HEK293 (cell line): ENCODE results near the gene FZD2.

ENCODE experiments used
- CTCF ChIA-PET: fragments of 350-600 bp; formaldehyde crosslinking; extraction: SDS; loops from one replicate; lab custom pipeline; 2021; ENCODE audit warnings: antibody characterized with exemption; lab: Yijun Ruan, JAX
- POLR2A ChIA-PET: fragments of 300-600 bp; formaldehyde crosslinking; extraction: SDS; loops from one replicate; lab custom pipeline; 2020; ENCODE audit warnings: antibody characterized with exemption, inconsistent platforms; lab: Yijun Ruan, JAX
- H3K27ac ChIP-seq: fragments of 200-500 bp; sonication (Bioruptor generic); 2 replicates; pipeline ENCODE4 v1.5.1; 2014; ENCODE audit warnings: low read depth, low read length, control low read depth, inconsistent platforms; ENCODE audit errors: extremely low read depth
- H3K36me3 ChIP-seq, 2 experiments: fragments of 200-500 bp in 1 of 2; sonication (Bioruptor generic) in 1 of 2; 1 replicate in 1 of 2; 2 replicates in 1 of 2; pipeline ENCODE4 v1.5.1; 2014 to 2017; ENCODE audit warnings: inconsistent platforms in 2 of 2, low read length in 2 of 2; ENCODE audit not compliant: control insufficient read depth in 2 of 2, insufficient read depth in 1 of 2
- H3K4me1 ChIP-seq: fragments of 200-500 bp; sonication (Bioruptor generic); 2 replicates; pipeline ENCODE4 v1.5.1; 2014; ENCODE audit warnings: mild to moderate bottlenecking, low read length, inconsistent platforms; ENCODE audit not compliant: control insufficient read depth, insufficient read depth
- H3K4me3 ChIP-seq: 2 replicates; pipeline ENCODE4 v1.5.1; 2011; ENCODE audit warnings: low read depth, mild to moderate bottlenecking, control low read depth, low read length, moderate library complexity
- H3K9me3 ChIP-seq: fragments of 200-500 bp; sonication (Bioruptor generic); 2 replicates; pipeline ENCODE4 v1.5.1; 2014; ENCODE audit warnings: low read depth, low read length, inconsistent platforms; ENCODE audit not compliant: control insufficient read depth, insufficient read depth
- GLIS2 ChIP-seq: fragments of 450-650 bp; formaldehyde crosslinking; IDR thresholded peaks from 2 replicates; pipeline ENCODE4 v1.5.1; 2016; ENCODE audit warnings: missing biosample characterization, missing genetic modification characterization
- RBAK ChIP-seq: fragments of 450-650 bp; formaldehyde crosslinking; IDR thresholded peaks from 2 replicates; pipeline ENCODE4 v1.5.1; 2016; ENCODE audit warnings: missing biosample characterization, missing genetic modification characterization
- SP3 ChIP-seq: fragments of 450-650 bp; formaldehyde crosslinking; IDR thresholded peaks from 2 replicates; pipeline ENCODE4 v1.5.1; 2016; ENCODE audit warnings: missing biosample characterization, missing genetic modification characterization
- WT1 ChIP-seq: fragments of 450-650 bp; formaldehyde crosslinking; IDR thresholded peaks from 2 replicates; pipeline ENCODE4 v1.5.1; 2016; ENCODE audit warnings: missing biosample characterization, missing genetic modification characterization
- ZBTB21 ChIP-seq: fragments of 450-650 bp; formaldehyde crosslinking; IDR thresholded peaks from 2 replicates; pipeline ENCODE4 v1.5.1; 2017; ENCODE audit warnings: missing biosample characterization, missing genetic modification characterization
- ZIC2 ChIP-seq: fragments of 450-650 bp; formaldehyde crosslinking; IDR thresholded peaks from 2 replicates; pipeline ENCODE4 v1.5.1; 2016; ENCODE audit warnings: missing biosample characterization, missing genetic modification characterization
- ZNF10 ChIP-seq: fragments of 450-650 bp; formaldehyde crosslinking; IDR thresholded peaks from 2 replicates; pipeline ENCODE4 v1.5.1; 2017; ENCODE audit warnings: missing biosample characterization, missing genetic modification characterization
- ZNF140 ChIP-seq: fragments of 450-650 bp; formaldehyde crosslinking; IDR thresholded peaks from 2 replicates; pipeline ENCODE4 v1.5.1; 2016; ENCODE audit warnings: missing biosample characterization, missing genetic modification characterization
- ZNF148 ChIP-seq: fragments of 450-650 bp; formaldehyde crosslinking; IDR thresholded peaks from 2 replicates; pipeline ENCODE4 v1.5.0; 2017; ENCODE audit warnings: missing biosample characterization, missing genetic modification characterization, borderline replicate concordance
- ZNF19 ChIP-seq: fragments of 450-650 bp; formaldehyde crosslinking; IDR thresholded peaks from 2 replicates; pipeline ENCODE4; 2016; ENCODE audit warnings: missing biosample characterization, missing genetic modification characterization, low read depth
- ZNF223 ChIP-seq: fragments of 450-650 bp; formaldehyde crosslinking; IDR thresholded peaks from 2 replicates; pipeline ENCODE4 v1.5.1; 2016; ENCODE audit warnings: missing biosample characterization, missing genetic modification characterization
- ZNF248 ChIP-seq: fragments of 450-650 bp; formaldehyde crosslinking; IDR thresholded peaks from 2 replicates; pipeline ENCODE4 v1.5.1; 2017; ENCODE audit warnings: missing biosample characterization, missing genetic modification characterization
- ZNF341 ChIP-seq: fragments of 450-650 bp; formaldehyde crosslinking; IDR thresholded peaks from 2 replicates; pipeline ENCODE4; 2016; ENCODE audit warnings: low read depth, missing biosample characterization, missing genetic modification characterization
- ZNF404 ChIP-seq: fragments of 450-650 bp; formaldehyde crosslinking; IDR thresholded peaks from 2 replicates; pipeline ENCODE4 v1.5.1; 2017; ENCODE audit warnings: missing biosample characterization, missing genetic modification characterization
- ZNF416 ChIP-seq: fragments of 450-650 bp; formaldehyde crosslinking; IDR thresholded peaks from 2 replicates; pipeline ENCODE4 v1.5.1; 2016; ENCODE audit warnings: missing biosample characterization, missing genetic modification characterization
- ZNF473 ChIP-seq: fragments of 450-650 bp; formaldehyde crosslinking; IDR thresholded peaks from 2 replicates; pipeline ENCODE4 v1.5.1; 2017; ENCODE audit warnings: missing biosample characterization, missing genetic modification characterization
- ZNF48 ChIP-seq: fragments of 450-650 bp; formaldehyde crosslinking; IDR thresholded peaks from 2 replicates; pipeline ENCODE4 v1.5.1; 2016; ENCODE audit warnings: missing biosample characterization, missing genetic modification characterization
- ZNF501 ChIP-seq: fragments of 450-650 bp; formaldehyde crosslinking; IDR thresholded peaks from 2 replicates; pipeline ENCODE4 v1.5.1; 2016; ENCODE audit warnings: missing biosample characterization, missing genetic modification characterization
- ZNF664 ChIP-seq: fragments of 450-650 bp; formaldehyde crosslinking; IDR thresholded peaks from 2 replicates; pipeline ENCODE4 v1.5.1; 2016; ENCODE audit warnings: missing biosample characterization, missing genetic modification characterization
- ZNF701 ChIP-seq: fragments of 450-650 bp; formaldehyde crosslinking; IDR thresholded peaks from 2 replicates; pipeline ENCODE4 v1.5.1; 2016; ENCODE audit warnings: missing biosample characterization, missing genetic modification characterization
- ZNF704 ChIP-seq: fragments of 450-650 bp; formaldehyde crosslinking; IDR thresholded peaks from 2 replicates; pipeline ENCODE4 v1.5.1; 2016; ENCODE audit warnings: missing biosample characterization, missing genetic modification characterization
- ZNF76 ChIP-seq: fragments of 450-650 bp; formaldehyde crosslinking; IDR thresholded peaks from 2 replicates; pipeline ENCODE4; 2016; ENCODE audit warnings: low read depth, missing biosample characterization, missing genetic modification characterization, borderline replicate concordance
- TF ChIP-seq, protein P1 (sequence below): fragments of 450-650 bp; formaldehyde crosslinking; IDR thresholded peaks from 2 replicates; pipeline ENCODE4 v1.5.1; 2016; ENCODE audit warnings: missing biosample characterization, missing genetic modification characterization

Gene FZD2

GRCh38 chr17:44527954-44528353 lies 29.3 kb upstream of the FZD2 start:
- TF ChIP-seq WT1 (tag by site-specific recombination) (no peak), ZNF704 (tag by site-specific recombination) (no peak), ZNF223 (tag by site-specific recombination) (no peak), ZBTB21 (no peak), ZNF664 (tag by site-specific recombination) (no peak), ZNF404 (tag by site-specific recombination) (no peak)
- Histone ChIP-seq H3K9me3 (no peaks in the 10 kb centered on the region), H3K36me3 (no peaks in the 10 kb centered on the region), H3K4me1 (no peaks in the 10 kb centered on the region), H3K27ac (no peak overlapping the region), H3K4me3 (no peak overlapping the region)
- ChIA-PET POLR2A (interaction anchor here (1.2 kb wide), 1 partner anchor 29 kb away, joined by 3 read pairs; no protein-coding TSS in a partner anchor), CTCF (no interaction called here)

GRCh38 chr17:44529864-44530263 lies 27.4 kb upstream of the FZD2 start:
- H3K36me3 ChIP-seq: no peaks in the 10 kb centered on the region
- H3K27ac ChIP-seq: no peak overlapping the region
- no peaks in the 10 kb centered on the region; the same call in 1 of the 2 replicates for H3K4me1 ChIP-seq
- ChIA-PET CTCF (interaction anchor here (0.6 to 7.3 kb wide), 5 partner anchors 14 to 141 kb away, joined by 4 to 86 read pairs (median 5); no protein-coding TSS in a partner anchor), POLR2A (no interaction called here)
- TF ChIP-seq ZNF248: no peak
- no peak for TF ChIP-seq GLIS2 (tag by site-specific recombination)
- TF ChIP-seq ZNF501 (tag by site-specific recombination): no peak
- TF ChIP-seq ZNF48 (tag by site-specific recombination): no peak
- no peak for TF ChIP-seq ZNF341
- TF ChIP-seq ZNF701 (tag by site-specific recombination): no peak
- no peak for TF ChIP-seq ZNF76 (tag by site-specific recombination)
- H3K4me3 ChIP-seq: no peak overlapping the region
- no peaks in the 10 kb centered on the region for H3K9me3 ChIP-seq

DNA sequence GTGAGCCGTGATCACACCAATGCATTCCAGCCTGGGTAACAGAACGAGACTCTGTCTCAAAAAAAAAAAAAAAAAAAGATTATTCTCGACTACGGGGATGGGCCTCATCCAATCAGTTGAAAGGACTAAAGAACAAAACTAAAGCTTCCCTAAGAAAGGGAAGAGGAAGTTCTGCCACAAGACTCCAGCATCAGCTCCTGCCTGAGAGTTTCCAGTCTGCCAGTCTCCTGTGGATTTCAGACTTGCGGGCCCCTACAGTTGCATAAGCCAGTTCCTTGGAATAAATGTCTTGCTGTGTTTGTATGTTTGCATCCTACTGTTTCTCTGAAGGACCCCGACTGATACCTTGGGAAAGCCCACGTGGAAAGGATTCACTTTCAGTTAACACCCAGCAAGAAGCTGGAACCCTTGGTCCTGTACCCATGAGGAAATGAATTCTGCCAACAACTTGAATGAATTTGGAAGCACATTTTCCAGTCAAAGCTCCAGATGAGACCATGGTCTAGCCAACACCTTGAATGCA lies 26.3 kb upstream of the FZD2 start:
- Histone ChIP-seq H3K9me3 (no peaks in the 10 kb centered on the region), H3K27ac (no peak overlapping the region), H3K4me3 (no peak overlapping the region), H3K4me1 (no peaks in the 10 kb centered on the region; the same call in 1 of the 2 replicates), H3K36me3 (no peaks in the 10 kb centered on the region)
- POLR2A ChIA-PET: interaction anchor here (0.7 kb wide), 1 partner anchor 368 kb away, joined by 4 read pairs; no protein-coding TSS in a partner anchor
- CTCF ChIA-PET: interaction anchor here (0.6 to 7.3 kb wide), 10 partner anchors 9 to 140 kb away, joined by 3 to 86 read pairs (median 4); no protein-coding TSS in a partner anchor
- no peak for TF ChIP-seq RBAK (tag by site-specific recombination)
- peak; percentile 47; the same call in 1 of the 2 replicates for TF ChIP-seq ZNF10 (tag by site-specific recombination)
- no peak for TF ChIP-seq ZNF148 (tag by site-specific recombination)
- no peak for TF ChIP-seq ZNF140 (tag by site-specific recombination)
- peak; percentile 96 for TF ChIP-seq ZIC2
- TF ChIP-seq ZNF19 (tag by site-specific recombination): no peak
- TF ChIP-seq ZNF416 (tag by site-specific recombination): no peak
- TF ChIP-seq ZNF473 (tag by site-specific recombination): no peak
- TF ChIP-seq, protein P1, sequence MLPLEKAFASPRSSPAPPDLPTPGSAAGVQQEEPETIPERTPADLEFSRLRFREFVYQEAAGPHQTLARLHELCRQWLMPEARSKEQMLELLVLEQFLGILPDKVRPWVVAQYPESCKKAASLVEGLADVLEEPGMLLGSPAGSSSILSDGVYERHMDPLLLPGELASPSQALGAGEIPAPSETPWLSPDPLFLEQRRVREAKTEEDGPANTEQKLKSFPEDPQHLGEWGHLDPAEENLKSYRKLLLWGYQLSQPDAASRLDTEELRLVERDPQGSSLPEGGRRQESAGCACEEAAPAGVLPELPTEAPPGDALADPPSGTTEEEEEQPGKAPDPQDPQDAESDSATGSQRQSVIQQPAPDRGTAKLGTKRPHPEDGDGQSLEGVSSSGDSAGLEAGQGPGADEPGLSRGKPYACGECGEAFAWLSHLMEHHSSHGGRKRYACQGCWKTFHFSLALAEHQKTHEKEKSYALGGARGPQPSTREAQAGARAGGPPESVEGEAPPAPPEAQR: no peak
- TF ChIP-seq SP3 (tag by site-specific recombination): no peak
